K562 (cell line): ENCODE data around the gene GFRA4.

Experiments
- CTCF ChIP-seq, 3 experiments: IDR thresholded peaks in 2 of 3; conservative IDR thresholded peaks in 1 of 3; 2 replicates each; pipeline ENCODE4 v1.5.1; 2011 to 2012; ENCODE audit warnings: low read length in 3 of 3, mild to moderate bottlenecking in 3 of 3, control low read depth in 2 of 3, improper control_type of control experiment in 1 of 3, inconsistent platforms in 1 of 3, low read depth in 1 of 3, mixed read lengths in 1 of 3, moderate library complexity in 1 of 3; ENCODE audit not compliant: insufficient read depth in 2 of 3
- HDAC2 ChIP-seq: fragments of 450-650 bp; IDR thresholded peaks from 2 replicates; pipeline ENCODE4 v1.6.1; 2016; ENCODE audit warnings: mild to moderate bottlenecking
- REST ChIP-seq, 2 experiments: fragments of 450-650 bp; formaldehyde crosslinking in 1 of 2; IDR thresholded peaks; 2 replicates each; pipeline versions ENCODE4 v1.4.0 to v1.6.1; 2014 to 2020; ENCODE audit warnings: mild to moderate bottlenecking in 2 of 2, borderline replicate concordance in 1 of 2, low read depth in 1 of 2

- TF ChIP-seq CTCF (IDR thresholded peaks at IDR 0.05 in 2 of 3, conservative IDR thresholded peaks at IDR 0.05 in 1 of 3; ENCODE audit: insufficient read depth in 2 of 3, low read depth in 1 of 3, low read length in 3 of 3) (peak; percentile 41 to 56 (median 41); a peak in 5 of 6 replicates), REST (IDR thresholded peaks at IDR 0.05; ENCODE audit: borderline replicate concordance) (no peak), REST (CRISPR knock-in tag; IDR thresholded peaks at IDR 0.05; ENCODE audit: low read depth) (no peak), HDAC2 (no peak)
These were observed 33.0 kb upstream of the GFRA4 start for GRCh38 chr20:3696200-3696599.
